Effector CD4-positive, alpha-beta T cell (primary cell): Measurements from ENCODE around the gene PRR20B. TPM values are rescaled to one million over a fixed set of nuclear protein-coding genes. Genes with fewer than 3 reads are reported as not detected.
"Not testable (repeated sequence)": the region's sequence is repeated elsewhere in the genome, so short reads cannot be mapped to it uniquely, and the experiment has no call there.

Experiments used
- DNase-seq: peaks from one replicate; pipeline ENCODE4 v3.0.0-alpha.2; 2020
- total RNA-seq: gene quantifications from one replicate; lab custom pipeline; 2026; lab: John Stamatoyannopoulos, UW

Gene PRR20B
- not detected for total RNA-seq

DNA sequence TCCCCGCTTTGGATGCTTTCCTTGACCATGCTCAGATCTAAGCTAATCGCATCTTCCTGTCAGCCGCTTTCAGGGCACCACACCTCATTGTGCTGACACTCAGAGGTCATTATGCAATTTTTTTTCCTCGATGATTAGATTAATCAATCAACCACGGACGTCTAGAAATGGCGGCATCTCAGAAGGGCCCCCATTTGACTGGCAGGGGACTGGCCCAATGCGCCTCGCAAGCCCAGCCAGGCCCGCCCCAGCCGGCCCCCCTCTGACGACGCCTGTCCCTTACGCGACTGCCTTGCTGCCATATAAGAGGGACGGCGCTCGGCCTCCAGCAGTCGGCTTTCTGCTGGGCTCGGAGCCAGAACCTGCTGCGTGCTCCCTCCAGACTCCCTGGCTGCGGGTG, at the start of gene PRR20B:
PRR20B (plus strand) TSS at position 301 of the 400 bp plus-strand sequence. CDS start 387 bp downstream, outside the sequence.
- DNase-seq = not testable (repeated sequence)

GRCh38 chr13:57114945-57115344, 32.3 kb upstream of the PRR20B start:
- no peak for DNase-seq

- DNase-seq = no peak
Observed at GRCh38 chr13:57123681-57124080, 23.6 kb upstream of the PRR20B start.

DNA sequence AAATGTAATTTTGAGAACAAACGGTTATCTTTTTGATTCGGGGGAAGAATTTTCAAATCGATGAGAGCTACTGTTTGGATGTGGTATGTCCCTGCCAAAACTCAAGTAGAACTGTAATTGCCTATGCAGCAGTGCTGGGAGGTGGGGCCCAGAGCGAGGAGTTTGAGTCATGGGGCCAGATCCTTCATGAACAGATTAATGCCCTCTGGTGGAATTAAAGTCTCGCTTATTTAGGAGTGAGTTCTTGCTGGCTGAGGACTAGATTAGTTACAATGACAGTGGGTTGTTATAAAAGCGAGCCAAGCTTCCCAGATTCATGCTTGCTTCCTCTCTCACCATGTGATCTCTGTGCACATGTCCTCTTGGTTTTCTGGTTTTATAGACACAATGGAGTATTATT, 18.4 kb upstream of the PRR20B start:
- DNase-seq = no peak

DNA sequence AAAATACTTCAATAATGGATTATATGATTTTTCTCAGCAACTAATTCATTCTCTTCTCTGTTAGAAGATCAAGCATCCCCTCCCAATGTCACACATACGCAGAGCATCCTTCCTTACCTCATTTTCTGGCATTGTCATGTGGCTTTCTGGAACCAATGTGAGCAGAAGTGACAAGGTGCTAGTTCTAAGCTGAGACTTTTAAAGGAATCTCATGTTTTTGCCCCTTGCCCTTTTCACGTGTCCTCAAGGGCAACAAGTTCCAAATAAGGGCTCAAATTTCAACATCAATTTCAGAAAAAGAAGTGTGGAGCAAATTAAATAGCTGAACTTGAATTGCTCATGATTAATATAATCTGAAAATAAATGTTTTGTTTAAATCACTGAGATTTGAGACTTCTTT, 11.2 kb upstream of the PRR20B start:
- no peak for DNase-seq

DNA sequence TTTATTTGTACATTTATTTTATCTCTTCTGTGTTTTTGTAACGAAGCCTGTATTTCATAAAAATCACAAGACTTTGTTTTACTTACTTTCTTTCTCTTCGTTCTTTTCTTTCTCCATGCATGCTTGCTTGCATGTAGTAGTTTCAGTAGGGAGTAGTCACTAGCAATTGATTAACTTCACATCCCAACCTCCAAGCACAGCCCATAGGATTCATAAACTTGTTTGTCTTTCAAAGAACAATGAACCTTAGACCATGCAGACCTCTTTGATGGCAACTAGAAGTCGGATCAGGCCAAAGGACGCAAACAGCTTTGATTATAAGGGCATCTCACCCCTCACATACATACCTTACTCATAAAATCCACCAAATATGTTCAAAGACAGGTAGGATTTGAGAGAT, 9.7 kb upstream of the PRR20B start:
- DNase-seq = no peak

GRCh38 chr13:57138988-57139387, 8.3 kb upstream of the PRR20B start:
- DNase-seq = no peak

DNA sequence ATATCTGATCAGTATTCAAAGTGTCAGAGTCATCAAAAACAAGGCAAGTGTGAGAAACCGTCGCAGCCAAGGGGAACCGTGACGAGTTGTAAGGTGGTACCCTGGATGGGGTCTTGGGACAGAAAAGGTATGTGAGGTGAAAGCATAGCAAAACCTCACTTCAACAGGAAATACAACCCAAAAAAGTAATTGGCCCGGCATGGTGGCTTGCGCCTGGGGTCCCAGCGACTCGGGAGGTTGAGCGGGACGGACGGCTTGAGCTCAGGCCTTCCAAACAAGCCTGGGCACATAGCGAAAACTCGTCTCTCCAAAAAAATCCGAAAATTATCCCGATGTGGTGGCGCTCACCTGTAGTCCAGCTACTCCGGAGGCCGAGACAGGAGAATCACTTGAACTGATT, 7.5 kb upstream of the PRR20B start:
- not testable (repeated sequence) for DNase-seq

GRCh38 chr13:57140235-57140968, 6.9 kb upstream of the PRR20B start, which contains the start of gene PRR20A:
TSS of gene PRR20A (plus strand) at chr13:57140918. CDS start at chr13:57141305, 387 bp downstream.
- not testable (repeated sequence) for DNase-seq

- not testable (repeated sequence) for DNase-seq
Observed at GRCh38 chr13:57148106-57148505, 818 bp downstream of the PRR20B start.

DNA sequence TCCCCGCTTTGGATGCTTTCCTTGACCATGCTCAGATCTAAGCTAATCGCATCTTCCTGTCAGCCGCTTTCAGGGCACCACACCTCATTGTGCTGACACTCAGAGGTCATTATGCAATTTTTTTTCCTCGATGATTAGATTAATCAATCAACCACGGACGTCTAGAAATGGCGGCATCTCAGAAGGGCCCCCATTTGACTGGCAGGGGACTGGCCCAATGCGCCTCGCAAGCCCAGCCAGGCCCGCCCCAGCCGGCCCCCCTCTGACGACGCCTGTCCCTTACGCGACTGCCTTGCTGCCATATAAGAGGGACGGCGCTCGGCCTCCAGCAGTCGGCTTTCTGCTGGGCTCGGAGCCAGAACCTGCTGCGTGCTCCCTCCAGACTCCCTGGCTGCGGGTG, 6.5 kb downstream of the PRR20B start, which contains the start of gene PRR20C:
PRR20C (plus strand) TSS at position 301 of the 400 bp plus-strand sequence. CDS start 387 bp downstream, outside the sequence.
- DNase-seq = not testable (repeated sequence)

DNA sequence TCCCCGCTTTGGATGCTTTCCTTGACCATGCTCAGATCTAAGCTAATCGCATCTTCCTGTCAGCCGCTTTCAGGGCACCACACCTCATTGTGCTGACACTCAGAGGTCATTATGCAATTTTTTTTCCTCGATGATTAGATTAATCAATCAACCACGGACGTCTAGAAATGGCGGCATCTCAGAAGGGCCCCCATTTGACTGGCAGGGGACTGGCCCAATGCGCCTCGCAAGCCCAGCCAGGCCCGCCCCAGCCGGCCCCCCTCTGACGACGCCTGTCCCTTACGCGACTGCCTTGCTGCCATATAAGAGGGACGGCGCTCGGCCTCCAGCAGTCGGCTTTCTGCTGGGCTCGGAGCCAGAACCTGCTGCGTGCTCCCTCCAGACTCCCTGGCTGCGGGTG, 13.0 kb downstream of the PRR20B start, which contains the start of gene PRR20D:
PRR20D (plus strand) TSS at position 301 of the 400 bp plus-strand sequence. CDS start 387 bp downstream, outside the sequence.
- DNase-seq = not testable (repeated sequence)

DNA sequence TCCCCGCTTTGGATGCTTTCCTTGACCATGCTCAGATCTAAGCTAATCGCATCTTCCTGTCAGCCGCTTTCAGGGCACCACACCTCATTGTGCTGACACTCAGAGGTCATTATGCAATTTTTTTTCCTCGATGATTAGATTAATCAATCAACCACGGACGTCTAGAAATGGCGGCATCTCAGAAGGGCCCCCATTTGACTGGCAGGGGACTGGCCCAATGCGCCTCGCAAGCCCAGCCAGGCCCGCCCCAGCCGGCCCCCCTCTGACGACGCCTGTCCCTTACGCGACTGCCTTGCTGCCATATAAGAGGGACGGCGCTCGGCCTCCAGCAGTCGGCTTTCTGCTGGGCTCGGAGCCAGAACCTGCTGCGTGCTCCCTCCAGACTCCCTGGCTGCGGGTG, 19.6 kb downstream of the PRR20B start, which contains the start of gene PRR20E:
PRR20E (plus strand) TSS at position 301 of the 400 bp plus-strand sequence. CDS start 387 bp downstream, outside the sequence.
- not testable (repeated sequence) for DNase-seq

DNA sequence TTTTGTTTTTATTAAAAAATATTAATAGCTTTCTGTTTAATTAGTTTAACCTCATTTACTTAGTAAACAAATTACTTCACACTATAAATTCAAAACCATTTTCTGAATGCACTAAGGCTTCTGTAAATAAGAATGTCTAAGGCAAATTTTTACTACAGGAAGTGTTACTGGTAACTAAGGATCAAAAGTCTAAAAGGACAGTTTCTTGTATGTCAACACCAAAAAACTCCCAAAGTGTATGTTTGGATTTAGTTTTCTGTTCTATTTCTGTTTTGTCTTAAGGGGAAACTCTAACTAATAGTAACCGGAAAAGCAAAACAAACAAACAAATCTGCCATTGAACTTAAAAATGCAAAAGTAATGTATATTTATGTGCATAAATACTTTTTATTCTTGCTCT, 44.4 kb downstream of the PRR20B start:
- no peak for DNase-seq
